ENCODE results near the gene LPCAT1. TPM values are rescaled to one million over a fixed set of nuclear protein-coding genes. Genes with fewer than 3 reads are reported as not detected.

LPCAT1 gene
- total and polyA plus RNA-seq, 2 of the 13 experiments (the other 11 are each of a cell fraction or from before 2014, with no cell fraction given): 29.8 to 90.6 TPM

GRCh38 chr5:1521671-1522600, 1.8 kb downstream of the LPCAT1 start (continued):
- no peak for TF ChIP-seq ZNF10 (CRISPR knock-in tag; IDR thresholded peaks at IDR 0.05; ENCODE audit: borderline replicate concordance, low read depth)
- TF ChIP-seq FOXO1 (CRISPR knock-in tag; IDR thresholded peaks at IDR 0.05): no peak
- no peak for TF ChIP-seq SKI (IDR thresholded peaks at IDR 0.05; ENCODE audit: partially characterized antibody)
- TF ChIP-seq IRX3 (CRISPR knock-in tag; IDR thresholded peaks at IDR 0.05; ENCODE audit: borderline replicate concordance, low read depth): no peak
- no peak for TF ChIP-seq AGO2 (optimal IDR thresholded peaks at IDR 0.05; ENCODE audit: low read depth, low read length)
- TF ChIP-seq RNF2 (conservative IDR thresholded peaks at IDR 0.05; ENCODE audit: low read depth): no peak
- no peak for TF ChIP-seq RAD51 (IDR thresholded peaks at IDR 0.05; ENCODE audit: borderline replicate concordance)
- no peak for TF ChIP-seq MAF1 (CRISPR knock-in tag; IDR thresholded peaks at IDR 0.05; ENCODE audit: borderline replicate concordance)
- no peak for TF ChIP-seq SNAPC4 (CRISPR knock-in tag; IDR thresholded peaks at IDR 0.05)
- TF ChIP-seq ZNF709 (CRISPR knock-in tag; IDR thresholded peaks at IDR 0.05): no peak
- 0 out of 2 replicates have a peak, but pooled peaks have one; percentile 12 for TF ChIP-seq ZNF350 (CRISPR knock-in tag; IDR thresholded peaks at IDR 0.05; ENCODE audit: borderline replicate concordance, low read depth)
- TF ChIP-seq GPBP1L1 (CRISPR knock-in tag; IDR thresholded peaks at IDR 0.05): no peak
- TF ChIP-seq NFE2L1 (CRISPR knock-in tag; IDR thresholded peaks at IDR 0.05; ENCODE audit: borderline replicate concordance): no peak
- no peak for TF ChIP-seq ZNF547 (CRISPR knock-in tag; IDR thresholded peaks at IDR 0.05)
- no peak for TF ChIP-seq BATF2 (CRISPR knock-in tag; IDR thresholded peaks at IDR 0.05)
- no peak for TF ChIP-seq ZNF652 (CRISPR knock-in tag; IDR thresholded peaks at IDR 0.05; ENCODE audit: borderline replicate concordance, low read depth)
- TF ChIP-seq JUNB (CRISPR knock-in tag; IDR thresholded peaks at IDR 0.05; ENCODE audit: borderline replicate concordance): no peak
- TF ChIP-seq KDM2A (CRISPR knock-in tag; IDR thresholded peaks at IDR 0.05; ENCODE audit: borderline replicate concordance, low read depth): no peak
- no peak for TF ChIP-seq ZNF580 (CRISPR knock-in tag; IDR thresholded peaks at IDR 0.05; ENCODE audit: borderline replicate concordance, low read depth)
- no peak for TF ChIP-seq NCOA1 (CRISPR knock-in tag; IDR thresholded peaks at IDR 0.05)
- TF ChIP-seq ZFX (CRISPR knock-in tag; IDR thresholded peaks at IDR 0.05; ENCODE audit: low read depth): 0 out of 2 replicates have a peak, but pooled peaks have one; percentile 4

Measured in HepG2 (cell line).